Endothelial cell of umbilical vein (primary cell): ENCODE measurements around the gene TAS2R42. TPM values are rescaled to one million over a fixed set of nuclear protein-coding genes. Genes with fewer than 3 reads are reported as not detected.

ENCODE experiments used
- BruUV-seq: library from RNA; stranded (reverse); fragments of 400-500 nt; replicated peaks from 2 replicates; lab custom pipeline; 2021; lab: Mats Ljungman, UMichigan
- CTCF ChIA-PET: fragments of 300-600, 350-600 bp; sonication (Branson Sonifier 250); formaldehyde crosslinking; loops from one replicate; lab custom pipeline; 2021; ENCODE audit warnings: antibody characterized with exemption, inconsistent platforms; lab: Charles Lee
- POLR2A ChIA-PET: fragments of 300-600, 350-600 bp; sonication (Branson Sonifier 250); formaldehyde crosslinking; loops from one replicate; lab custom pipeline; 2021; ENCODE audit warnings: antibody characterized with exemption, inconsistent platforms; lab: Charles Lee
- DNase-seq: peaks from one replicate; pipeline ENCODE4 v3.0.0-alpha.2; 2011; ENCODE audit warnings: low read depth, low spot score
- FAIRE-seq: peaks from 2 replicates; lab custom pipeline; 2011; peaks lifted over from hg19 to GRCh38; lab: Jason Lieb, UNC
- H2AFZ ChIP-seq: 2 replicates; pipeline ENCODE4 v1.6.0; 2012; ENCODE audit warnings: low read depth, low read length, control low read depth, inconsistent platforms
- H3K27ac ChIP-seq: 2 replicates; pipeline ENCODE4 v1.5.1; 2011; ENCODE audit warnings: low read depth, mild to moderate bottlenecking, control low read depth, low read length, moderate library complexity; ENCODE audit not compliant: insufficient read depth
- H3K27me3 ChIP-seq, 2 experiments: 2 replicates each; pipeline versions ENCODE4 v1.6.0 to v1.6.1; 2011; ENCODE audit warnings: low read length in 2 of 2, mixed read lengths in 1 of 2; ENCODE audit not compliant: control insufficient read depth in 2 of 2, insufficient read depth in 2 of 2
- H3K36me3 ChIP-seq, 2 experiments: 2 replicates in 1 of 2; 3 replicates in 1 of 2; pipeline ENCODE4 v1.5.1; 2011; ENCODE audit warnings: low read length in 2 of 2, mild to moderate bottlenecking in 1 of 2, moderate library complexity in 1 of 2; ENCODE audit not compliant: control insufficient read depth in 2 of 2, insufficient read depth in 2 of 2; ENCODE audit errors: extremely low read depth in 1 of 2
- H3K4me1 ChIP-seq: 3 replicates; pipeline ENCODE4 v1.5.1; 2011; ENCODE audit warnings: mild to moderate bottlenecking, low read length; ENCODE audit not compliant: control insufficient read depth, insufficient read depth; ENCODE audit errors: extremely low read depth
- H3K4me2 ChIP-seq: 2 replicates; pipeline ENCODE4 v1.6.1; 2011; ENCODE audit warnings: low read length, control low read depth, mixed read lengths; ENCODE audit not compliant: insufficient read depth
- H3K4me3 ChIP-seq, 3 experiments: fragments of 200-600 bp in 1 of 3; sonication (generic), shearing (Covaris generic) in 1 of 3; replicated peaks in 1 of 3; 2 replicates each; pipeline ENCODE4 v1.5.1; 2011 to 2016; ENCODE audit warnings: control low read depth in 3 of 3, low read length in 3 of 3, mild to moderate bottlenecking in 2 of 3, inconsistent platforms in 1 of 3, low read depth in 1 of 3, moderate library complexity in 1 of 3; ENCODE audit not compliant: insufficient read depth in 1 of 3
- H3K79me2 ChIP-seq: 2 replicates; pipeline ENCODE4 v1.6.0; 2012; ENCODE audit warnings: low read length, inconsistent platforms; ENCODE audit not compliant: control insufficient read depth, insufficient read depth
- H3K9ac ChIP-seq: replicated peaks from 2 replicates; pipeline ENCODE3; 2011; ENCODE audit warnings: low read length, control low read depth; ENCODE audit not compliant: insufficient read depth; ENCODE audit errors: extremely low read depth
- H3K9me1 ChIP-seq: replicated peaks from 3 replicates; pipeline ENCODE4 v1.6.0; 2011; ENCODE audit warnings: mild to moderate bottlenecking, low read length; ENCODE audit not compliant: control insufficient read depth, insufficient read depth; ENCODE audit errors: extremely low read depth
- H3K9me3 ChIP-seq: replicated peaks from 2 replicates; pipeline ENCODE4 v1.5.1; 2012; ENCODE audit warnings: low read length, inconsistent platforms; ENCODE audit not compliant: control insufficient read depth, insufficient read depth
- H4K20me1 ChIP-seq: replicated peaks from 2 replicates; pipeline ENCODE3; 2011; ENCODE audit warnings: mild to moderate bottlenecking, low read length; ENCODE audit not compliant: control insufficient read depth, insufficient read depth; ENCODE audit errors: extremely low read depth
- CTCF ChIP-seq, 2 donors: IDR thresholded peaks; 1 replicate in 1 of 2; 2 replicates in 1 of 2; pipeline ENCODE4 v1.5.1; 2011; ENCODE audit warnings: low read length in 2 of 2, mild to moderate bottlenecking in 2 of 2, moderate library complexity in 2 of 2, control low read depth in 1 of 2, inconsistent platforms in 1 of 2, low read depth in 1 of 2; ENCODE audit not compliant: insufficient read depth in 1 of 2; ENCODE audit errors: extremely low read depth in 1 of 2
- EZH2 ChIP-seq: IDR thresholded peaks from 2 replicates; pipeline ENCODE4 v1.6.1; 2012; ENCODE audit warnings: borderline replicate concordance, low read depth, mild to moderate bottlenecking, moderate library complexity, low read length, inconsistent platforms; ENCODE audit not compliant: severe bottlenecking
- FOS ChIP-seq: IDR thresholded peaks from 2 replicates; pipeline ENCODE4 v1.6.1; 2011; ENCODE audit warnings: mild to moderate bottlenecking, low read length, moderate library complexity, borderline replicate concordance; ENCODE audit not compliant: insufficient read depth
- GATA2 ChIP-seq: IDR thresholded peaks from 2 replicates; pipeline ENCODE4 v1.7.0; 2011; ENCODE audit warnings: low read depth, mild to moderate bottlenecking, moderate library complexity, mixed read lengths, low read length; ENCODE audit not compliant: insufficient read length, insufficient read depth
- JUN ChIP-seq: IDR thresholded peaks from 2 replicates; pipeline ENCODE4 v1.6.1; 2011; ENCODE audit warnings: borderline replicate concordance, low read depth; ENCODE audit not compliant: insufficient read length, insufficient read depth
- MAX ChIP-seq: IDR thresholded peaks from 2 replicates; pipeline ENCODE4 v1.6.1; 2011; ENCODE audit not compliant: insufficient read depth, insufficient read length
- MYC ChIP-seq: IDR thresholded peaks from one replicate; pipeline ENCODE4 v1.6.1; 2011; ENCODE audit warnings: mild to moderate bottlenecking, low read depth, low read length
- POLR2A ChIP-seq: IDR thresholded peaks from 2 replicates; pipeline ENCODE4 v1.6.1; 2012; ENCODE audit warnings: low read depth, mild to moderate bottlenecking, control low read depth, low read length
- POLR2AphosphoS5 ChIP-seq: IDR thresholded peaks from 2 replicates; pipeline ENCODE4 v1.6.1; 2012; ENCODE audit warnings: low read depth, mild to moderate bottlenecking, control low read depth, low read length, moderate library complexity; ENCODE audit not compliant: insufficient read depth
- dilution Hi-C: fragments of 300-500 bp; cut with MboI; formaldehyde crosslinking; loops from one replicate; pipeline ENCODE4 v1.15.0; 2019; ENCODE audit warnings: low sequenced_read_pairs; ENCODE audit not compliant: extremely low pct_ligation_motif_present
- intact Hi-C: fragments of 100-400 bp; cut with micrococcal nuclease; formaldehyde crosslinking; loops from one replicate; pipeline ENCODE4 v1.10.0; 2022
- polyA plus RNA-seq, 4 experiments: library from polyadenylated mRNA; depleted of rRNA in 3 of 4; stranded (reverse) in 3 of 4; unstranded in 1 of 4; fragments of >200 nt; gene quantifications; 2 replicates each; pipeline versions ENCODE4 v1.2.1 to v1.2.3, GENCODE V29; 2011 to 2012; ENCODE audit warnings: missing spikeins in 1 of 4
- total RNA-seq: library from RNA; stranded (reverse); gene quantifications from 2 replicates; pipeline ENCODE4 v1.2.3, GENCODE V29; 2021

TAS2R42 gene
- total and polyA plus RNA-seq, 2 donors (not counting 3 experiments of a cell fraction or from before 2014, with no cell fraction given) = not detected

GRCh38 chr12:11170810-11171144, 16.0 kb downstream of the TAS2R42 start:
- CTCF ChIA-PET = interaction anchor here (1.0 to 2.5 kb wide), 6 partner anchors 10 to 400 kb away, joined by 3 to 14 read pairs (median 5); no protein-coding TSS in a partner anchor
- intact Hi-C loops = loop anchor here (5.0 to 10.0 kb wide), 4 partner anchors 153 to 1106 kb away; partner anchors contain the start of gene YBX3
- H3K9me3 ChIP-seq = no peaks in the 10 kb centered on the region
- peak overlapping the region; percentile 96 for H3K27ac ChIP-seq
- no peaks in the 10 kb centered on the region for H4K20me1 ChIP-seq
- peak overlapping the region; percentile 96 for H2AFZ ChIP-seq
- H3K4me2 ChIP-seq = peak overlapping the region; percentile 99
- peak overlapping the region; percentile 75 to 100 (median 100) for H3K4me3 ChIP-seq
- dilution Hi-C loops = no loop called here
- BruUV-seq = no TSS peak
- peaks cover 81% of the 10 kb centered on the region for H3K79me2 ChIP-seq
- DNase-seq = no peak
- POLR2A ChIA-PET = interaction anchor here (0.6 to 1.3 kb wide), 4 partner anchors 8 to 163 kb away, joined by 3 to 5 read pairs (median 4); no protein-coding TSS in a partner anchor
- H3K36me3 ChIP-seq = peaks cover 0 to 12% of the 10 kb centered on the region in 2 experiments
- TF ChIP-seq MYC (no peak), MAX (no peak), JUN (no peak), FOS (no peak), EZH2 (no peak), POLR2A (no peak), GATA2 (no peak), POLR2AphosphoS5 (no peak), CTCF (IDR thresholded peaks at IDR 0.05; ENCODE audit: extremely low read depth in 1 of 2, insufficient read depth in 1 of 2, low read depth in 1 of 2, low read length in 2 of 2) (no peak)
- H3K9me1 ChIP-seq = peaks cover 4% of the 10 kb centered on the region
- H3K4me1 ChIP-seq = peaks cover 24% of the 10 kb centered on the region
- no peaks in the 10 kb centered on the region for H3K27me3 ChIP-seq
- peak overlapping the region; percentile 97 for H3K9ac ChIP-seq
- no peak for FAIRE-seq
